Activated CD8-positive, alpha-beta memory T cell treated with anti-CD3 and anti-CD28 coated beads, Interleukin-2, amount 10 ng/mL, durations not matched to agents 7 days and 5 days (primary cell): ENCODE measurements around the gene PLA2G4E. TPM values are rescaled to one million over a fixed set of nuclear protein-coding genes. Genes with fewer than 3 reads are reported as not detected.

Source experiments
- ATAC-seq: fragments of 150-1000 bp; cut with Tn5 transposase; one replicate; pipeline ENCODE4 v1.10.0; 2021; ENCODE audit warnings: moderate library complexity
- CTCF ChIA-PET: fragments of 350-600 bp; sonication (Branson Sonifier 250); formaldehyde crosslinking; loops from one replicate; lab custom pipeline; 2021; ENCODE audit warnings: antibody characterized with exemption; lab: Charles Lee
- DNase-seq: peaks from one replicate; pipeline ENCODE4 v3.0.0-alpha.2; 2020
- H3K27ac Mint-ChIP-seq: one replicate; pipeline ENCODE4 v1.8.0; 2021; ENCODE audit warnings: mild to moderate bottlenecking, mixed read lengths
- H3K27me3 Mint-ChIP-seq: one replicate; pipeline ENCODE4 v1.8.0; 2021; ENCODE audit warnings: mixed read lengths
- H3K36me3 Mint-ChIP-seq: one replicate; pipeline ENCODE4 v1.8.0; 2021; ENCODE audit warnings: mild to moderate bottlenecking, mixed read lengths
- H3K4me1 Mint-ChIP-seq: one replicate; pipeline ENCODE4 v1.8.0; 2021; ENCODE audit warnings: mixed read lengths
- H3K4me3 Mint-ChIP-seq: one replicate; pipeline ENCODE4 v1.8.0; 2021; ENCODE audit warnings: mild to moderate bottlenecking, moderate library complexity, mixed read lengths
- H3K9me3 Mint-ChIP-seq: one replicate; pipeline ENCODE4 v1.8.0; 2022; ENCODE audit warnings: low read depth, mixed read lengths
- total RNA-seq, 2 experiments: library from RNA; stranded (reverse); gene quantifications; one replicate each; pipeline ENCODE4 v1.2.3, GENCODE V29; 2021

PLA2G4E gene
- total RNA-seq, 2 experiments from 2014 or later = 0.05 TPM; not detected in 1

DNA sequence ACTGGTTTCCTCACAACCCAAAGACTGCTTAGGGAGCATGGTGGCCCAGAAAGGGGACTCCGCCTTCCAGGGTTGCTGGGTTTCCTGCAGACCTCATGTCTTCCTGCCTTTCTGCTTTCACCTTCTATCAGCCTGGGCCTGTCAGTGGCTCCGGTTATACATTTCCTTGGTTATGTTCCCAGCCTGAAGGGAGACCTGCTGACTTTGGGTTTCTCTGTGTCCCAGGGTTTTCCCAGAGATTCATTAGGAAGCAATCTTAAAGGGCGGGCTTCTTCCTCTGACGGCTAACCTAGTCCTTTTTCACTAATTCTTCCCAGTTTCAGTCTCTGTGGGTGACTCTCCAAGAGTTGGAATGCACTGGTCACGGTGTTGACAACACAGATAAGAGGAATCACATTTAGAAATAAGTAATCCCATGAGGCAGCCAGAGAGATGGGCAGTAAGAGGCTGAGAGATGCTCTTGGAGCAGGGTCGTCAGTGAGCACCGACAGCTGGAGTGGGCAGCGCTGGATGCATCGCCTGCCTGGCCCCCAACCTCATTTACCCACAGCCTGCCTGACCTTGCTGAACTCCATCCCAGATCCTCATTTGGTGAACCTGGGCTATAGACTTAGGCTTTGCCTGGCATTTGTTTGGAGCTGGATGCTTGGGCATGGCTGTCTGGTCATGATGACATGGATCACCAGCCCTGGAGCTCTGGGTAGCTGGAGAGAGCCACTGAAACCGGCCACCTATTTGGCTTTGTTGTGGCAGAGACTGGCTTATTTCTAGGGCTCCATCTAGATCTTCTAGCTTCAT, 38.5 kb downstream of the PLA2G4E start:
- no peak for DNase-seq
- peaks cover 3% of the 10 kb centered on the region for H3K27me3 Mint-ChIP-seq
- H3K27ac Mint-ChIP-seq = no peak overlapping the region
- CTCF ChIA-PET = interaction anchor here (1.0 to 3.1 kb wide), 6 partner anchors 9 to 538 kb away, joined by 3 to 14 read pairs (median 4); partner anchors contain the start of gene EHD4
- H3K4me1 Mint-ChIP-seq = peaks cover 34% of the 10 kb centered on the region
- H3K4me3 Mint-ChIP-seq = no peak overlapping the region
- ATAC-seq = no peak
- H3K36me3 Mint-ChIP-seq = no peaks in the 10 kb centered on the region
- H3K9me3 Mint-ChIP-seq = no peaks in the 10 kb centered on the region

DNA sequence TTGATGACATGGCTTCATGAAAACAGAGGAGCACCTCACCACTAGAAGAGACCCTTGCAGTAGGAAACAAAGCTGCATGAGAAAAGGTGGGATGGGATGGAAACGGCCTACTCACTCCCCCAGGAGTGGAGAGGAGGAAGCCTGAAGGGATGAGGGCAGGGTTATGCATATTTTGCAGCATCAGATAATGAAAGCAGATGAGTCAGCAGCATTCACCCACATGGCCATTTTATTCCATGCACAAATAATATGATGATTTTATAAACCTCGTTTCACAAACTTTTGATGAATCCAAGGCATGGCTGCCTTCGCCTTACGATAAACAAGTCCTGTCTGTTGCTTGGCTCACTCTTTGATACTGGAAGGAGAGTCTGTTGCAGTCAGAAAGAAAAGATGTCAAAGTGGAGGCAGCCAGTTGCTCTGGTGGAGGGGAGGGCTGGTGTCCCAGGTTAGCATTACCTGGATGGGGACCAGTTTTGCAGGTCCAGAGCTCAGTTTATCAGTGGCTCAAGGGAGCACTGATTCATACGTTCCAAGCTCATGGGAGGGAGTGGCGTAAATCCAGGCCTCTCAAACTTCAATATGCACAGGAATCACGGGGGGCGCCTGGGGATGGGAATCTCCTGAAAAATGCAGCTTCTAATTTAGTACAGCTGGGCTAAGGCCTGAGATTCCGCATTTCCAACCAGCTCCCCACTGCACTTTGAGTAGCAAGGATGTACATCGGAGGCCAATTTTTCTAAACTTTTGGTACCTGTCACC, 39.3 kb downstream of the PLA2G4E start:
- Mint-ChIP-seq H3K27ac (peak overlapping the region; percentile 26), H3K4me3 (no peak overlapping the region), H3K9me3 (no peaks in the 10 kb centered on the region), H3K36me3 (no peaks in the 10 kb centered on the region), H3K27me3 (peaks cover 7% of the 10 kb centered on the region), H3K4me1 (peaks cover 34% of the 10 kb centered on the region)
- ATAC-seq (no peak), DNase-seq (no peak)
- CTCF ChIA-PET = interaction anchor here (1.0 to 2.4 kb wide), 7 partner anchors 8 to 538 kb away, joined by 3 to 6 read pairs (median 4); partner anchors contain the start of genes EHD4 and MAPKBP1

DNA sequence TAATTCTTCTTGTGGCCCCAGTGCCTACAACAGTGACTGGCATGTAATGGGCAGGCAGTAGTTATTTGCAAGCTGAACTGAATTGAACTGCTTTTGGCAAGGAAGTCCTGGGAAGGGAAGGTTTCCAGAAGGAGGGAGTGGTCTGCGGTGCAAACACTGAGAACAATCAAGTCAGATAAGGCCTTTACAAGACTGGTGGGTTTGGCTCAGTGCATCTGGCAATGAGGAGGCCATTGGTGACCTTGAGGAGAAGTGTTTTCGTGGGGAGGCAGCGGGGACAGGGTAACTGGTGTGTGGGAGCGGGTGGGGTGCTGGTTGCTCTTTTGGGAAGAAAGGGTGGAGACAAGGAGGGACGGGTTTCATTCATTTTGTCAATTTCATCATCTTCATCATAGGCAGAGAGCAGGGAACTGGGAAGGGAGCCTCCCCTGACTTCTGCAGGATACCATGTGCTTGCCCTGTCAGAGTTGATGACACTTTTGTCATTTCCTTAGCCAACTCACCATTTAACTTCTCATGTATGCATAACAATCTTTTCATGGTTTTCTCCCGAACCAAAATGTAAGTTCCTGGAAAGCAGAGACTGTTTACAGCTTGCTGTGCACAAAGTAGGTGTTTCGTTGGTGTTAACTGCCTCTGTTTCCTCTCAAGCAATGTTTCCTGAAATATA, 40.1 kb downstream of the PLA2G4E start:
- DNase-seq (no peak), ATAC-seq (no peak)
- CTCF ChIA-PET = interaction anchor here (1.0 to 1.9 kb wide), 6 partner anchors 8 to 537 kb away, joined by 3 to 6 read pairs (median 4); partner anchors contain the start of genes EHD4 and MAPKBP1
- Mint-ChIP-seq H3K27me3 (peaks cover 11% of the 10 kb centered on the region), H3K4me3 (no peak overlapping the region), H3K36me3 (no peaks in the 10 kb centered on the region), H3K4me1 (peaks cover 34% of the 10 kb centered on the region), H3K27ac (peak overlapping the region; percentile 26), H3K9me3 (no peaks in the 10 kb centered on the region)

DNA sequence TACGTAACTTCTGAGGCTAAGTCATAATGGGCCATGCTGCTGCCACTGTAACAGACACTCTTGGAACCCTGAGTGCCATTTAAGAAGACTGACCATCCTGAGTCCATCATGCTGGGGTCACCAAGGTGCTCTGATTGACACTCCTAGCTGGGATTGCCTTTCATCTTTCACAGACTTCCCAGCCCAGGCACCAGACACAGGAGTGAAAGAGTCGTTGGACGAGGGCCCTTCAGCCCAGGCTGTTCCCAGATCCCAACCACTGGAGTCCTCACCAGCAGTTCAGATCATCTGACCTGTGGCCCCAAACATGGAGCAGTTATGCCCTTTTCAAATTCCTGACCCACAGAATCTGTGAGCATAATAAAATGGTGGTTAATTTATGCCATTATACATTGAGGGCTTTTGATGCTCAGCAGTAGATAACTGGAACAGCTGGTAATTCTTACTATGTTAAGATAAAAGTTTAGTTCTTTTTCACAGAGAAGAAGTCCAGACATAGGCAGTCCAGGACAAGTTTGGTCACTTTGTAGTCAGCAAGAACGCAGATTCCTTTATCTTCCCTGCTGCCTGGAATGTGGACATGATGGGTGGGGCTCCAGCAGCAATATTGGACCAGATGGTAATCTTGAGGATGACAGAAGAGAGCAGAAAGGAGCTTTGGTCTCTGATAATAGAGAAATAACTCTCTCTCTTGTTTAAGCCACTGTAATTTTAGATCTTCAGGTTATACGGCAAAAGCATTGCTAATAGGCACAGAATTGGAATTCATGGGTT, 41.2 kb downstream of the PLA2G4E start:
- no peak for DNase-seq
- H3K4me3 Mint-ChIP-seq = no peak overlapping the region
- no peaks in the 10 kb centered on the region for H3K9me3 Mint-ChIP-seq
- H3K36me3 Mint-ChIP-seq = no peaks in the 10 kb centered on the region
- no peak overlapping the region for H3K27ac Mint-ChIP-seq
- CTCF ChIA-PET = interaction anchor here (1.8 to 3.3 kb wide), 3 partner anchors 9 to 206 kb away, joined by 4 to 24 read pairs (median 6); partner anchors contain the start of gene MAPKBP1
- ATAC-seq = no peak
- peaks cover 17% of the 10 kb centered on the region for H3K27me3 Mint-ChIP-seq
- H3K4me1 Mint-ChIP-seq = peaks cover 34% of the 10 kb centered on the region

DNA sequence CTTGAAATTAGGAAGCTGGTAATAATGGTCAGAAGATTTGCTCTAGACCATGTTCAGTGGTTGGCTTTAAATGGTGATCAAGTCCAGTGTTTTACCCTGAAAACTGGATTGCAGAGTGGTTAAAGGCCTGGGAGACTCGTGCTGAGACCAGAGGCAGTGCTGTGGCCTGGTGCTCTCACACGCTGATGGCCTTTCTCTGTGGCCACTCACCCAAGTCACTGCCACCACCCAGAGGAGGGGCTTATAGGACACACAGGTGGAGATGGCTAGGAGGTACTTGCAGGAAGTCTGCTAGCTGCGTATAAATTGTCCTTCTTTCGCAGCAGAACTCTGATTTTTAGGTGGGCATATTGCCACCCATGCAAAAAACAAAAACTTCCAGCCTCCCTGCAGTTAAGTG, 42.3 kb downstream of the PLA2G4E start:
- Mint-ChIP-seq H3K27me3 (peaks cover 25% of the 10 kb centered on the region), H3K4me3 (no peak overlapping the region), H3K36me3 (peaks cover 3% of the 10 kb centered on the region), H3K27ac (no peak overlapping the region), H3K4me1 (peaks cover 45% of the 10 kb centered on the region), H3K9me3 (no peaks in the 10 kb centered on the region)
- ATAC-seq (no peak), DNase-seq (no peak)
- CTCF ChIA-PET = interaction anchor here (1.3 to 3.3 kb wide), 3 partner anchors 11 to 105 kb away, joined by 3 to 24 read pairs (median 4); no protein-coding TSS in a partner anchor

DNA sequence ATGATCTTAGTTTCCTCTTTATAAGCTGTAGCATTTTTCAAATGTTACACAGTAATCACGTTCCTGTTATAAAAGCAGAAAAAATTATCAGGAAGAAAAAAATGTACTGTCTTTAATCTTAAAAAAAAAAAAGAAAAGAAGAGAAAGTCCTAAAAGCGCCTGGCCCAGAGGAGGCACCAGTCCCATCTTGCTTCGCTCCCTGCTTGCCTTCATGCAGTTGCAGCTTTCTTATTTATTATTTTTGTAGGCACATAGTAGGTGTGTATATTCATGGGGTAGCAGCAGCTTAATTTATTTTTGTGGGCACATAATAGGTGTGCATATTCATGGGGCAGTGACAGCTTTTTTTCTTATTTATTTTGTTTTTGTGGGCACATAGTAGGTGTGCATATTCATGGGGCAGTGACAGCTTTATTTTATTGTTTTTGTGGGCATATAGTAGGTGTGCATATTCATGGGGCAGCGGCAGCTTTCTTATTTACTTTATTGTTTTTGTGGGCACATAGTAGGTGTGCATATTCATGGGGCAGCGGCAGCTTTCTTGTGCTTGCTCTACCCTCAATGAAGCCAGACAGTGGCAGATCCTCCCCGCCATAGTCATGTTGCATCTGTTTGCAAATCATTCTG, 43.0 kb downstream of the PLA2G4E start:
- Mint-ChIP-seq H3K36me3 (peaks cover 3% of the 10 kb centered on the region), H3K4me3 (no peak overlapping the region), H3K9me3 (no peaks in the 10 kb centered on the region), H3K4me1 (peaks cover 51% of the 10 kb centered on the region), H3K27me3 (peaks cover 25% of the 10 kb centered on the region), H3K27ac (no peak overlapping the region)
- no peak for DNase-seq
- ATAC-seq = no peak
- CTCF ChIA-PET = interaction anchor here (1.3 to 3.3 kb wide), 2 partner anchors 11 to 106 kb away, joined by 3 to 24 read pairs; no protein-coding TSS in a partner anchor

DNA sequence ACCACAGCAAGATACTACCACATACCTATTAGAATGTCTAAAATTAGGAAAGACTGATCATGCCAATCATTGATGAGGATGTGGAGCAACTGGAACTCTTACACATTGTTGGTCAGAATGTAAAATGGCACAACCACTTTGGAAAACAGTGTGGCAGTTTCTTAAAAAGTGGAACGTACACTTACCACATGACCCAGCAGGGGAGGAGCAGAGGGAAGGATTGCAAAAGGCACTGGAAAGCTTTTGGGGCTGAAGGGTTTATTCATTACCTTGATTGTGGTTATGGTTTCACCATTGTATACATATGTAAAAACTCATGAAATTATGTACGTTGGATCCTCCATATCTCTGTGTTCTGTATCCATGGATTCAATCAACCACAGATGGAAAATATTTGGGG, 45.2 kb downstream of the PLA2G4E start:
- Mint-ChIP-seq H3K27me3 (peaks cover 25% of the 10 kb centered on the region), H3K4me1 (peaks cover 42% of the 10 kb centered on the region), H3K9me3 (no peaks in the 10 kb centered on the region), H3K36me3 (peaks cover 3% of the 10 kb centered on the region), H3K27ac (no peak overlapping the region), H3K4me3 (no peak overlapping the region)
- ATAC-seq (no peak), DNase-seq (no peak)
- CTCF ChIA-PET = no interaction called here

DNA sequence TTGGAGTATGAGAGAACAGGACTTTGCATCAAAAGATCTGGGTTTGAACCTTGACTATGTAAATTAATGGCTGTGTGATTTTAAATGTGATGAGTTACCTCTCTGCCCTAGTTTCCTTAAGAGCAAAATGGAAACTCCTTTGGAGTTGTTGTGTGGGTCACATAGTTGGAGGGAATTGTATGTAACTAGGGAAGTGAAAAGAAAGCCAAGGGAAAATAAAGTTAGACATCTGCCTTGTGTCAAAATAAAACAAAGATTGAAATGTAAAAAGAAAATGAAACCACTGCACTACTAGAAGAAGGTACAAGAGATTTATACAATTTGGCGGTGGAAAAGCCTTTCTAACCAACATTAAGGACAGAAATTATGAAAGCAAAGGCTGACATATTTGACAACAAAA, 46.8 kb downstream of the PLA2G4E start:
- H3K4me3 Mint-ChIP-seq = peak overlapping the region; percentile 10
- H3K9me3 Mint-ChIP-seq = no peaks in the 10 kb centered on the region
- DNase-seq (no peak), ATAC-seq (no peak)
- no peak overlapping the region for H3K27ac Mint-ChIP-seq
- peaks cover 25% of the 10 kb centered on the region for H3K27me3 Mint-ChIP-seq
- CTCF ChIA-PET = interaction anchor here (2.3 to 2.9 kb wide), 2 partner anchors 10 to 15 kb away, joined by 9 to 14 read pairs; no protein-coding TSS in a partner anchor
- H3K36me3 Mint-ChIP-seq = peaks cover 6% of the 10 kb centered on the region
- H3K4me1 Mint-ChIP-seq = peaks cover 47% of the 10 kb centered on the region

DNA sequence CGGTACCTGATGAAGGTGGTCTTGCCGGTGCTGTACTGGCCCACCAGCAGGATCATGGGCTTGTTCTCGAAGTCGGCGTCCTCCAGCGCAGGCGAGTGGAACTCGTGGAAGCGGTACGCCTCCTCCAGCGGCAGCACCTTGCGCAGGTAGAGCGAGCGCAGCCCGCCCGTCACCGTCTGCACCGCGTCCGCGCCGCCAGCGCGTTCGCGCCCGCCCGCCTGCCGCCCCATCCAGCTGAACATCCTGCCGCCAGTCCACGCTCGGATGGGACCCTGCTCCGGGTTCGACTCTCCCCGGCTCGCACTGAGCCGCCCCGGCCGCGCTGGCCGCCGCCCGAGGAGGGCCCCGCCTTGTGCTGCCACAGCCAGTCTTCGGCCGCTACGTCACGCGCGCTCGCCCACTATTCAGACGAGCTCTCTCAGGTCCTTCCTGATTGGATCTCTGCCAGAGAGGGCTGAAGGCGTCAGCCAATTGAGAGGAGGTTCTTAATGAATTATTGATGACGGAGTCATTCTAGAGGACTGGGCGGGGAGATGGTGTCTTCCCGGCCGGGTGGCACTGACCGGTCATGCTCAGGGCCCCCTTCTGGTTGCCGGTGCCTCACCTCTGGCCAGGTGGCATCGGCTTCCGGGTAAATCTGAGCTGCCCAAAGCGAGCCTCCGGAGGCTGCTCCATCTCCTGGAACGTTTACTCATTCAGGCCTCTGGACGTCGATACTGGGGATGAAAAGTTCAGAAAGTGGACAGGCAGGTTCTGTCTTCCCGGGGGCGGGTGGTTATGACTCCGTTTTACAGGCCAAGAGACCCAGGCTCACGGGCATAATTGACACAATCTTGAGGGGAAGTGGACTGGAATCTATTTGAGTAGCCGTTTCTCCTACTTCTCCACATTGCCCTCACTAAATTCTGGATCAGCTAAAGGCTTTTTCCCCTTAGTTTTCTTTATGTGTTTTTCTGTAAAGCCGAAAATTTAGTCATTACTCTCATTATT, 48.3 kb downstream of the PLA2G4E start, which contains the start of gene EHD4:
Gene EHD4, minus strand, starts transcription at position 305 of the 990 bp plus-strand sequence. Its CDS starts 63 bp downstream, at position 242.
- Mint-ChIP-seq H3K36me3 (peaks cover 8% of the 10 kb centered on the region), H3K27me3 (peaks cover 24% of the 10 kb centered on the region), H3K4me1 (peaks cover 48% of the 10 kb centered on the region), H3K27ac (peak within 1 kb of the TSS; percentile 91), H3K4me3 (peak within 1 kb of the TSS; percentile 86), H3K9me3 (no peaks in the 10 kb centered on the region)
- CTCF ChIA-PET = interaction anchor here (1.0 to 5.2 kb wide), 9 partner anchors 9 to 198 kb away, joined by 3 to 47 read pairs (median 9); partner anchors contain the start of gene MAPKBP1
- DNase-seq (peak; percentile 98), ATAC-seq (peak; percentile 92)

DNA sequence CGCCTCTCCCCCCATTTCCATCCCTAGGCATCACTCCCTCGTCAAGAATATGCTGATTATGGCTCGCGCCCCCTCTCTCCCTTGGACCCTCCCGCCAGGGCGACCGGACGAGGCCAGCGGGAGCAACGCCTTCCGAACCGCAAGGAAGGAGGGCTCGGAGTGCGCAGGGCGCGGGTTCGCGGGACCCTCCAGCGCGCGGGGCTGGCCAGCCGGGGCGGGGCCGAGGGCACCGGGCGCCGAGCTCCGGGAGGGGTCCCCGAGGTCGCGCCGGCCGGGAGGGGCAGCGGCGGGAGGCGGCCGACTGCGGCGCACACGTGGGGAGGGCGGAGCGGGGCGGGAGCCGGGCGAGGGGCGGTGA, 49.0 kb downstream of the PLA2G4E start:
- DNase-seq = no peak
- H3K27ac Mint-ChIP-seq = peak overlapping the region; percentile 91
- no peaks in the 10 kb centered on the region for H3K9me3 Mint-ChIP-seq
- H3K4me3 Mint-ChIP-seq = peak overlapping the region; percentile 86
- ATAC-seq = peak; percentile 37
- peaks cover 8% of the 10 kb centered on the region for H3K36me3 Mint-ChIP-seq
- H3K27me3 Mint-ChIP-seq = peaks cover 20% of the 10 kb centered on the region
- CTCF ChIA-PET = interaction anchor here (1.0 to 5.2 kb wide), 9 partner anchors 10 to 198 kb away, joined by 3 to 47 read pairs (median 9); partner anchors contain the start of gene MAPKBP1
- peaks cover 53% of the 10 kb centered on the region for H3K4me1 Mint-ChIP-seq
